Esophagus muscularis mucosa (tissue), 4 donors: ENCODE results near the gene PCNX2. TPM values are rescaled to one million over a fixed set of nuclear protein-coding genes. Genes with fewer than 3 reads are reported as not detected.
"Not testable (repeated sequence)": the region's sequence is repeated elsewhere in the genome, so short reads cannot be mapped to it uniquely, and the experiment has no call there.

Source experiments
- DNase-seq: peaks from one replicate; pipeline ENCODE4 v3.0.0-alpha.2; 2017; ENCODE audit errors: extremely low spot score
- H3K27ac ChIP-seq, 4 donors: fragments of 200-600 bp; sonication (generic); replicated peaks in 1 of 4; 1 replicate in 3 of 4; 2 replicates in 1 of 4; pipeline ENCODE4 v1.5.1; 2016 to 2019; ENCODE audit warnings: mild to moderate bottlenecking in 1 of 4
- H3K27me3 ChIP-seq, 4 donors: fragments of 200-600 bp; sonication (generic); one replicate each; pipeline versions ENCODE4 v1.5.1 to v1.6.0; 2016 to 2019
- H3K36me3 ChIP-seq, 4 donors: fragments of 200-600 bp; sonication (generic); one replicate each; pipeline ENCODE4 v1.5.1; 2016 to 2019
- H3K4me1 ChIP-seq, 4 donors: fragments of 200-600 bp; sonication (generic); one replicate each; pipeline ENCODE4 v1.5.1; 2016 to 2019
- H3K4me3 ChIP-seq, 4 donors: fragments of 200-600 bp; sonication (generic); 1 replicate in 2 of 4; 2 replicates in 2 of 4; pipeline ENCODE4 v1.5.1; 2016 to 2019; ENCODE audit warnings: mild to moderate bottlenecking in 4 of 4, moderate library complexity in 1 of 4
- H3K9me3 ChIP-seq, 4 donors: fragments of 200-600 bp; sonication (generic); 1 replicate in 3 of 4; 2 replicates in 1 of 4; pipeline ENCODE4 v1.5.1; 2016 to 2019
- EP300 ChIP-seq: sonication (generic); formaldehyde crosslinking; IDR thresholded peaks from one replicate; pipeline ENCODE4 v1.6.1; 2017; ENCODE audit warnings: antibody characterized with exemption
- POLR2A ChIP-seq: fragments of 450-650 bp; IDR thresholded peaks from one replicate; pipeline ENCODE4 v1.6.1; 2017; ENCODE audit warnings: antibody characterized with exemption, moderate library complexity, mild to moderate bottlenecking, low read depth
- POLR2AphosphoS5 ChIP-seq, 2 donors: sonication (generic); formaldehyde crosslinking; IDR thresholded peaks; one replicate each; pipeline ENCODE4 v1.6.1; 2017; ENCODE audit warnings: antibody characterized with exemption in 2 of 2
- WGBS: methylation state at CpG from one replicate; pipeline ENCODE4 v1.1.5; 2018; 5-methylcytosine and 5-hydroxymethylcytosine counted together
- intact Hi-C: fragments of 100-400 bp; cut with DNase I; formaldehyde crosslinking; loops from one replicate; pipeline ENCODE4 v1.15.1; 2023
- total RNA-seq, 4 donors: library from RNA; depleted of rRNA; stranded (reverse); fragments of >200 nt; gene quantifications; one replicate each; pipeline versions ENCODE4 v1.1.0 to v1.2.1, GENCODE V29; 2016
- TF ChIP-seq, protein P1 (sequence below), 3 experiments: fragments of 200-600 bp in 2 of 3; fragments of 450-650 bp in 1 of 3; sonication (generic) in 2 of 3; IDR thresholded peaks; one replicate each; pipeline ENCODE4 v1.5.1; 2017 to 2019; ENCODE audit warnings: antibody characterized with exemption in 3 of 3, mild to moderate bottlenecking in 2 of 3, moderate library complexity in 1 of 3

PCNX2 gene
- total RNA-seq, 4 donors from 2014 or later: 5.7 to 23.3 (median 7.9) TPM

DNA sequence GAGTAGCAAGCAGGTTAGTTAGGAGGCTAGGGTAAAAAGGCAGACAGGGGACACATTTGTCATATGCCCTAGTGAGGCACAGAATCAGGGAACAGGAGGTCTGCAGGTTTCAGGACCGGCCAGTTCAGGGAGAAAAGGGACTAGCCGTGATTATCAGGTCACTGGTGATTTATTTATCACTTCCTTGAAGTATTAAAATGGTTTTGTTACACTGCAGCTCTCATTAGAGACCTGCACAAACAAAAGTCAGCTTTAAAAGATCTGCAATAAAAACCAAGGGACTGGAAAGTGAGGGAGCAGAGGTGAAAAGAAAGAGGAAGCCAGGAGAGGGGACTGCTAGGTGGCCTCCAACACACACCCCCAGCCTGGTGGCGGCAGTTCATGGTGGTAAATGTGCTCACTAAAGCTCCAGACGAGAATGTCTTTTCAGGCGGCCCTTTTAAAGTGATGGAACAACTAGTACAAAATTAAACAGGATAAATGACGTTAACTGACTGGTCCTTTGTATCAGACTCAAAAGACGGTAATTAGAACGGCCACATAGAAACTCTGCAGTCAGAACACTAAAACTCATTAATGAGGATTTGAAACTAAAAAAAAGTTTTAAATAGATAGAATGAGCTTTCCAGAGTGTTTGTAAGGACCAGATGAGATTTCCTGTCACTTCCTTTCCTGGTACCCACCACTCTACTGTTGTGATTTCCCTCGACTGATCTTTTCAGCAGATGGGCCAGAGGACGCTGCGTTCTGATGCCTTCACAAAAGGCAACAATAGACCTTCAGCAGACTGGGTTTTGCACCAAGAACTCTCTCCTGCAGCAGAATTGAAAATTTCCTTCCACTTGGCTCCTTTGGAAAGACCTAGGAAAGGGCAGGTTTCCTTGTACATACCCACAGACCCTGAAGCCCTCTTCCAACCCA lies 208.3 kb downstream of the PCNX2 start:
- Histone ChIP-seq H3K36me3 (no peaks in the 10 kb centered on the region), H3K27ac (no peak overlapping the region), H3K4me1 (peaks cover 0 to 6% (median under 1%) of the 10 kb centered on the region in 4 donors), H3K9me3 (no peaks in the 10 kb centered on the region), H3K4me3 (no peak overlapping the region), H3K27me3 (no peaks in the 10 kb centered on the region)
- WGBS: 76% methylated on average over 11 of the region's 11 CpGs
- TF ChIP-seq POLR2A (no peak), POLR2AphosphoS5 (IDR thresholded peaks at IDR 0.05) (no peak)
- TF ChIP-seq, protein P1, sequence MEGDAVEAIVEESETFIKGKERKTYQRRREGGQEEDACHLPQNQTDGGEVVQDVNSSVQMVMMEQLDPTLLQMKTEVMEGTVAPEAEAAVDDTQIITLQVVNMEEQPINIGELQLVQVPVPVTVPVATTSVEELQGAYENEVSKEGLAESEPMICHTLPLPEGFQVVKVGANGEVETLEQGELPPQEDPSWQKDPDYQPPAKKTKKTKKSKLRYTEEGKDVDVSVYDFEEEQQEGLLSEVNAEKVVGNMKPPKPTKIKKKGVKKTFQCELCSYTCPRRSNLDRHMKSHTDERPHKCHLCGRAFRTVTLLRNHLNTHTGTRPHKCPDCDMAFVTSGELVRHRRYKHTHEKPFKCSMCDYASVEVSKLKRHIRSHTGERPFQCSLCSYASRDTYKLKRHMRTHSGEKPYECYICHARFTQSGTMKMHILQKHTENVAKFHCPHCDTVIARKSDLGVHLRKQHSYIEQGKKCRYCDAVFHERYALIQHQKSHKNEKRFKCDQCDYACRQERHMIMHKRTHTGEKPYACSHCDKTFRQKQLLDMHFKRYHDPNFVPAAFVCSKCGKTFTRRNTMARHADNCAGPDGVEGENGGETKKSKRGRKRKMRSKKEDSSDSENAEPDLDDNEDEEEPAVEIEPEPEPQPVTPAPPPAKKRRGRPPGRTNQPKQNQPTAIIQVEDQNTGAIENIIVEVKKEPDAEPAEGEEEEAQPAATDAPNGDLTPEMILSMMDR (IDR thresholded peaks at IDR 0.05): no peak
- peak; percentile 62 for DNase-seq
- intact Hi-C loops: no loop called here

DNA sequence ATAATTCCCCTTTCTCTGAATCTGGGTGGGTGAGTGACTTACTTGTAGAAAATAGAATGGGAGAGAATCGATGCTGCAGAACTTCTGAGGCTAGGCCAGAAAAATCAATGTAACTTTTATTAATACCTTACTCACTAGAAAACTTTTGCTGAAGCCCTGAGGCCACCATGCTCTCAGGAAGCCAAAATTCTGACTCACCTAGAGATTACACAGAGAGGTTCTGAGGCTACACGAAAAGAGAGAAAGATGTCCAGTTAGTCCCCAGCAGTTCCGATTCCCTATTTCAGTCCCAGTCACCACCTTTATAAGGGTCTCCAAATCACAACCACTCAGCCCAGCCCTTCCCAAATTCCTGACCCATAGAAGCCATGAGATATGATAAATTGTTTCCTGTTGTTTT lies 210.0 kb downstream of the PCNX2 start:
- no peak overlapping the region for H3K27ac ChIP-seq
- peaks cover 9 to 13% (median 11%) of the 10 kb centered on the region in 4 donors for H3K4me1 ChIP-seq
- intact Hi-C loops: no loop called here
- H3K36me3 ChIP-seq: no peaks in the 10 kb centered on the region
- 93% methylated on average over 3 of the region's 3 CpGs for WGBS
- DNase-seq: no peak
- no peak for TF ChIP-seq POLR2AphosphoS5 (IDR thresholded peaks at IDR 0.05)
- no peaks in the 10 kb centered on the region for H3K27me3 ChIP-seq
- H3K9me3 ChIP-seq: no peaks in the 10 kb centered on the region
- no peak overlapping the region for H3K4me3 ChIP-seq

- Histone ChIP-seq H3K27me3 (no peaks in the 10 kb centered on the region), H3K27ac (no peak overlapping the region), H3K4me3 (no peak overlapping the region), H3K36me3 (no peaks in the 10 kb centered on the region), H3K4me1 (peaks cover 9 to 13% (median 11%) of the 10 kb centered on the region in 4 donors), H3K9me3 (no peaks in the 10 kb centered on the region)
- DNase-seq: no peak
- 91% methylated on average over 12 of the region's 12 CpGs for WGBS
- intact Hi-C loops: no loop called here
- TF ChIP-seq, protein P1 (IDR thresholded peaks at IDR 0.05): no peak
- TF ChIP-seq EP300: no peak
- TF ChIP-seq POLR2AphosphoS5 (IDR thresholded peaks at IDR 0.05): no peak
- TF ChIP-seq POLR2A: no peak
Observed at GRCh38 chr1:233082778-233083550, 212.6 kb downstream of the PCNX2 start.

- Histone ChIP-seq H3K27me3 (no peaks in the 10 kb centered on the region), H3K27ac (no peak overlapping the region), H3K4me3 (no peak overlapping the region), H3K9me3 (no peaks in the 10 kb centered on the region), H3K36me3 (no peaks in the 10 kb centered on the region), H3K4me1 (peaks cover 6 to 13% (median 10%) of the 10 kb centered on the region in 4 donors)
- WGBS: 32% methylated on average over 2 of the region's 2 CpGs
- intact Hi-C loops: no loop called here
- TF ChIP-seq EP300 (no peak), POLR2A (no peak), POLR2AphosphoS5 (IDR thresholded peaks at IDR 0.05) (no peak)
- TF ChIP-seq, protein P1 (IDR thresholded peaks at IDR 0.05): no peak
- no peak for DNase-seq
Observed at GRCh38 chr1:233081735-233082134, 213.8 kb downstream of the PCNX2 start.

DNA sequence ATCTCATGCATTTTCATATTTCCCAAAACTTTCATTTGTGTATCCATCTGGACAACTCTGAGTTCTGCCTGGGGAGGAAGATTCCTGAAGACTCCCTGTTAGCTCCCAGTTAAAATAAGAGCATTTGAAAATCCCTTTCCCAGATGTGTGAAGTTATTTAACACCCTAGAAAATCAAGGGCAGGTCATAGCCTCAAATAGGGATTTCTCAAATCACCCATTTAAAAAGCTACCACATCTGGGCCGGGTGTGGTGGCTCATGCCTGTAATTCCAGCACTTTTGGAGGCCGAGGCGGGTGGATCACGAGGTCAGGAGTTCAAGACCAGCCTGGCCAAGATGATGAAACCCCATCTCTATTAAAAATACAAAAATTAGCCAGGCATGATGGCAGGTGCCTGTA lies 214.7 kb downstream of the PCNX2 start:
- WGBS: 90% methylated on average over 4 of the region's 4 CpGs
- H3K9me3 ChIP-seq, H3K4me3 ChIP-seq, H3K27ac ChIP-seq, DNase-seq, H3K36me3 ChIP-seq, H3K27me3 ChIP-seq, intact Hi-C loops: not testable (repeated sequence)
- peaks cover 4 to 13% (median 10%) of the 10 kb centered on the region in 4 donors for H3K4me1 ChIP-seq
